IPS-18a (cell line): Measurements from ENCODE around the gene DBF4.
"Not testable (repeated sequence)": the region's sequence is repeated elsewhere in the genome, so short reads cannot be mapped to it uniquely, and the experiment has no call there.

Experiments used
- H3K27ac ChIP-seq: one replicate; pipeline ENCODE4 v1.5.1; 2013; ENCODE audit warnings: low read length
- H3K27me3 ChIP-seq: one replicate; pipeline ENCODE4 v1.6.1; 2013; ENCODE audit warnings: mild to moderate bottlenecking, low read length; ENCODE audit not compliant: control insufficient read depth, insufficient read depth
- H3K36me3 ChIP-seq: one replicate; pipeline ENCODE4 v1.6.1; 2013; ENCODE audit warnings: low read depth, low read length; ENCODE audit not compliant: control insufficient read depth
- H3K4me1 ChIP-seq: one replicate; pipeline ENCODE4 v1.6.1; 2013; ENCODE audit warnings: low read depth, low read length; ENCODE audit not compliant: control insufficient read depth
- H3K4me3 ChIP-seq: one replicate; pipeline ENCODE4 v1.5.1; 2013; ENCODE audit warnings: low read length
- H3K9ac ChIP-seq: one replicate; pipeline ENCODE4 v1.6.1; 2013; ENCODE audit warnings: mild to moderate bottlenecking, low read length, moderate library complexity
- H3K9me3 ChIP-seq: one replicate; pipeline ENCODE4 v1.6.1; 2013; ENCODE audit warnings: low read depth, low read length; ENCODE audit not compliant: control insufficient read depth

DBF4 gene, protein sequence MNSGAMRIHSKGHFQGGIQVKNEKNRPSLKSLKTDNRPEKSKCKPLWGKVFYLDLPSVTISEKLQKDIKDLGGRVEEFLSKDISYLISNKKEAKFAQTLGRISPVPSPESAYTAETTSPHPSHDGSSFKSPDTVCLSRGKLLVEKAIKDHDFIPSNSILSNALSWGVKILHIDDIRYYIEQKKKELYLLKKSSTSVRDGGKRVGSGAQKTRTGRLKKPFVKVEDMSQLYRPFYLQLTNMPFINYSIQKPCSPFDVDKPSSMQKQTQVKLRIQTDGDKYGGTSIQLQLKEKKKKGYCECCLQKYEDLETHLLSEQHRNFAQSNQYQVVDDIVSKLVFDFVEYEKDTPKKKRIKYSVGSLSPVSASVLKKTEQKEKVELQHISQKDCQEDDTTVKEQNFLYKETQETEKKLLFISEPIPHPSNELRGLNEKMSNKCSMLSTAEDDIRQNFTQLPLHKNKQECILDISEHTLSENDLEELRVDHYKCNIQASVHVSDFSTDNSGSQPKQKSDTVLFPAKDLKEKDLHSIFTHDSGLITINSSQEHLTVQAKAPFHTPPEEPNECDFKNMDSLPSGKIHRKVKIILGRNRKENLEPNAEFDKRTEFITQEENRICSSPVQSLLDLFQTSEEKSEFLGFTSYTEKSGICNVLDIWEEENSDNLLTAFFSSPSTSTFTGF

DNA sequence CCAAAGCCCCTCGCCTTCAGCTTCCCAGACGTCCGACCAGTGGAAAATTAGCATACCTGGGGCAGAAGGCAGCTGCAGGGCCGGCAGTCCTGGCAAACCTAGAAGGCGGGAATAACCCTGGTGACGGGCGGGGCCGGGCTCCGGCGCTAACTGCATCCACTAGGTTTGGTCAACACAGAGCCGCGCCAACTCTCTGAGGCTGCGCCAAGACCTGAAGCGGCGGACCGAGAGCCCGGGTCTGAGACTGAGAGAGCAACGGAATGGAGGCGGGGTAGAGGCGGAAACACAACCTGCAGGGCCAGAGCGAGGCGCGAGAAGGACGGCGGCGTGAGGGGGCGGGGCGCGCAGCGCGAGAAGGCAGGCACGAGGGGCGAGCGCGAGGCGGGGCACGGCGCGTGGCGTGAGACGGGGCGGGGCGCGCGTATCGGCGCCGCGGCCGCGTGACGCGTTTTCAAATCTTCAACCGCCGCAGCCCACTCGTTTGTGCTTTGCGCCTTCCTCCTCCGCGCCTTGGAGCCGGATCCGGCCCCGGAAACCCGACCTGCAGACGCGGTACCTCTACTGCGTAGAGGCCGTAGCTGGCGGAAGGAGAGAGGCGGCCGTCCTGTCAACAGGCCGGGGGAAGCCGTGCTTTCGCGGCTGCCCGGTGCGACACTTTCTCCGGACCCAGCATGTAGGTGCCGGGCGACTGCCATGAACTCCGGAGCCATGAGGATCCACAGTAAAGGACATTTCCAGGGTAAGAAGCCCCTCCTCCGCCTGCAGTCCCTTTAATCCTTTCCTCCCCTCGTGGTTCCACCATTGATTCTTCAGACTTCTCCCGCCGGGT, at the start of gene DBF4, which contains the start of gene SLC25A40:
TSS of gene DBF4 (plus strand) at position 454 of the 829 bp plus-strand sequence. CDS start at position 694, 240 bp downstream.
TSS of gene SLC25A40 (minus strand) at position 321 of the 829 bp plus-strand sequence. CDS start 17,633 bp downstream, outside the sequence.
- H3K27me3 ChIP-seq, result no peaks in the 10 kb centered on the region
- peaks cover 10% of the 10 kb centered on the region for H3K4me1 ChIP-seq
- H3K27ac ChIP-seq, result peak within 1 kb of the TSS; percentile 93
- H3K9me3 ChIP-seq, result no peaks in the 10 kb centered on the region
- peak within 1 kb of the TSS; percentile 98 for H3K9ac ChIP-seq
- peak within 1 kb of the TSS; percentile 100 for H3K4me3 ChIP-seq
- peaks cover 25% of the 10 kb centered on the region for H3K36me3 ChIP-seq

DNA sequence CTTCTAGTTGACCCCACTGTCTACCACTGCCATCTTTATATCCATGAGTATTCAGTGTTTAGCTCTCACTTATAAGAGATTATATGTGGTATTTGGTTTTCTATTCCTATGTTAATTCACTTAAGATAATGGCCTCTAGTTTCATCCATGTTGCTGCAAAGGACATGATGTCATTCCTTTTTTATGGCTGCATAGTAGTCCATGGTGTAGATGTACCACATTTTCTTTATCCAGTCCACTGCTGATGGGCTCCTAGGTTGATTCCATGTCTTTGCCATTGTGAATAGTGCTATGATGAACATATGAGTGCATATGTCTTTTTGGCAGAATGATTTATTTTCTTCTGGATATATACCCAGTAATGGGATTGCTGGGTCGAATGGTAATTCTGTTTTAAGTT, 47.9 kb upstream of the DBF4 start:
- not testable (repeated sequence) for H3K4me1 ChIP-seq

DNA sequence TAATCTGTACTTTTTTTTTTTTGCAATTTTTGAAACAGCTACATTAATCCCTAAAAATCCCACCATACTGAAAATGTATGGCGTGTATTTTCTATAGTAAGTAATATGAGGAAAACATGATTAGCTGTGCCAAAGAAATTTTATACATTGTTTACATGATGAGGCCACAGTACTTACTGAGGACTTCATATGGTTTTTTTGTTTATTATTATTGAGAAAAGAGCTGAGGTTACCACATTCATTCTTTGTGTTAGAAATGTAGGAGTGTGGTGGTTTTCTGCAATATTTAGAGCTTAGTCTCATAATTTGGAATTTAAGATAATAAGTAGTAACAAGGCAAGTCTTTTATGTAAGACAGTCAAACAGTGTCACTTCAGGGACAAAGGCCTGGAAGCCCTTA, 45.2 kb upstream of the DBF4 start:
- Histone ChIP-seq H3K4me1 (no peaks in the 10 kb centered on the region), H3K9me3 (peaks cover 3% of the 10 kb centered on the region), H3K27me3 (no peaks in the 10 kb centered on the region), H3K27ac (no peak overlapping the region), H3K36me3 (no peaks in the 10 kb centered on the region), H3K9ac (no peak overlapping the region), H3K4me3 (no peak overlapping the region)

More for the DNA sequence above, 47.9 kb upstream of the DBF4 start:
- not testable (repeated sequence) for H3K9ac ChIP-seq, H3K27me3 ChIP-seq, H3K4me3 ChIP-seq, H3K27ac ChIP-seq, H3K36me3 ChIP-seq
- H3K9me3 ChIP-seq, result peaks cover 15% of the 10 kb centered on the region

DNA sequence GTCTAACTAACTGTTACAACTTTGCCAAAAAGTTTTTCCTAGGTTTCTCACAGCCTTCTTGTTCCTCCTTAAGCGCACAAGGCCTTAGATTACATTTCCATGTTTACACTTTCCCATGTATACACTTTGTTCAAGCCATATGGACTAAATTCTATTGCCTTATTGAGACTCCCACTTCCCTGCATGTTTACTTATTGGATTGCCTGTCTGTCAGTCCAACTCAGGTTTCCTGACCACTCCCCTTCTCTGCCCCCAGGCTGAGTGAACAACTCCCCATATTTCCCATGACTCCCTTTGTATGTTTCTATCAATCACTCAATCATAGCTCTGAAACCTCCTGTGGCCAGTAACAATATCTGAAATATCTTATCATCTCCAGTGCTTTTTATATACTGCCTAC, 43.2 kb upstream of the DBF4 start:
- Histone ChIP-seq H3K9me3 (no peaks in the 10 kb centered on the region), H3K9ac (no peak overlapping the region), H3K27me3 (no peaks in the 10 kb centered on the region), H3K4me1 (no peaks in the 10 kb centered on the region), H3K27ac (no peak overlapping the region), H3K36me3 (no peaks in the 10 kb centered on the region), H3K4me3 (no peak overlapping the region)

DNA sequence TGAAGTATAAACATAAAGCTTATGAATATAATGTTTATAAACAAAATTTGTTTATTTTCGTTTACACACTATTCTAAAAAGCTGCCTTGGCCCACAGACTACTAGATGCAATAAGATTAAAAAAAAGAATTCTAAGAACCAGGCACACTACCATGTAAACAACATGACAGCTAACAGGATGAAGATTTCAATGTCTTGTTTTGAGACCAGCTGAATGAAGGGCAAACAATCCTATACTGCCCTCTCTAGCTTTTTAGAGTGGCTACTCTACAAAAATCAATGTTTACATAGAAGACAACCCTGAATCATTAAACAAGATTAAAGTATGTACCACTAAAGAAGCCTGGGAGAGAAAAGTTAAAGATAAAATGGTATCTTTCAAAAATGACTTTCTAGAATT, 38.7 kb upstream of the DBF4 start:
- Histone ChIP-seq H3K9me3 (no peaks in the 10 kb centered on the region), H3K36me3 (no peaks in the 10 kb centered on the region), H3K27me3 (no peaks in the 10 kb centered on the region), H3K4me1 (no peaks in the 10 kb centered on the region), H3K9ac (no peak overlapping the region), H3K27ac (no peak overlapping the region), H3K4me3 (no peak overlapping the region)

DNA sequence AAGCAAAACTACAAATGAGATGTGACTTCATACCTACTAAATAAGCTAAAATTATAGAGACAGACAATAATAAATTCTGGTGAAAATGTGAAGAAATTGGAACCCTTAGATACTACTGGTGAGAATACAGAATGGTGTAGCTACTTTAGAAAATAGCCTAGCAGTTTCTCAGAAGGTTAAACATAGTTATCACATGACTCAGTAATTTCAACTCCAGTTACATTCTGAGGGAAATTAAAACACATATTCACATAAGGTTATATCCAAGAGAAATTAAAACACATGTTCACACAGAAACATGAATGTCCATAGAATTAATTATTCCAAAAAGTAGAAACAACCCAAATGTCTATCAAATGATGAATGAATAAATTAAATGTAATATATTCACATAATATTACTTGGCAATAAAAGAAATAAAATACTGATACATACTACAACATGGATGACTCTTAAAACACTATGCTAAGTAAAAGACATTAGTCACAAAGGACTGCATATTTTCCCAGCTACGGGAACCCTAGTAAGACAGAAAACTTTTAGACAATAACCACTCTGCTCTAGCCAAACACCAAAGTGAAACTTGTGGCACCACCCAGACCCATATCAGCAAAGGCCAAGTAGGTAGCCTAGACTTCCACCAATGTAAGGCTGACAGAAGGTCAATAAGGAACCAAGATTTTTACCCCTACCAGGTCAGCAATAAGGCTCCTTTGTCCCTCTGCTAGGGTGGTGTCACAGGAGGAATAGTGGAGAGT, 25.3 kb upstream of the DBF4 start:
- no peaks in the 10 kb centered on the region for H3K27me3 ChIP-seq
- no peak overlapping the region for H3K9ac ChIP-seq
- H3K4me3 ChIP-seq, result no peak overlapping the region
- H3K27ac ChIP-seq, result no peak overlapping the region
- H3K36me3 ChIP-seq, result peaks cover 15% of the 10 kb centered on the region
- H3K4me1 ChIP-seq, result peaks cover under 1% of the 10 kb centered on the region
- H3K9me3 ChIP-seq, result no peaks in the 10 kb centered on the region

DNA sequence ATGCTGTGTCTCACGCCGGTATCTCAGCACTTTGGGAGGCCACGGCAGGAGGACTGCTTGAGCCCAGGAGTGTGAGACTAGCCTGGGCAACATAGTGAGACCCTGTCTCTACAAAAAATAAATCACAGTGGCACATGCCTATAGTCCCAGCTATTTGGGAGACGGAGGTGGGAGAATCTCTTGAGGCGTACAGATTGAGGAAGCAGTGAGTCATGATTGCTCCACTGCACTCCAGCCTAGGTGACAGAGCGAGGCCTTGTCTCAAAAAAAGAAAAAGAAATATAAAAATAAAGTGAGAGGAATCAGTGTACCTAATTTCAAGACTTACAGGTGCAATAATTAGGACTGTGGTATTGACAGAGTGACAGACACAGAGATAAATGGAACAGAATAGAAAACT, 24.0 kb upstream of the DBF4 start:
- Histone ChIP-seq H3K9ac (no peak overlapping the region), H3K27ac (no peak overlapping the region)

DNA sequence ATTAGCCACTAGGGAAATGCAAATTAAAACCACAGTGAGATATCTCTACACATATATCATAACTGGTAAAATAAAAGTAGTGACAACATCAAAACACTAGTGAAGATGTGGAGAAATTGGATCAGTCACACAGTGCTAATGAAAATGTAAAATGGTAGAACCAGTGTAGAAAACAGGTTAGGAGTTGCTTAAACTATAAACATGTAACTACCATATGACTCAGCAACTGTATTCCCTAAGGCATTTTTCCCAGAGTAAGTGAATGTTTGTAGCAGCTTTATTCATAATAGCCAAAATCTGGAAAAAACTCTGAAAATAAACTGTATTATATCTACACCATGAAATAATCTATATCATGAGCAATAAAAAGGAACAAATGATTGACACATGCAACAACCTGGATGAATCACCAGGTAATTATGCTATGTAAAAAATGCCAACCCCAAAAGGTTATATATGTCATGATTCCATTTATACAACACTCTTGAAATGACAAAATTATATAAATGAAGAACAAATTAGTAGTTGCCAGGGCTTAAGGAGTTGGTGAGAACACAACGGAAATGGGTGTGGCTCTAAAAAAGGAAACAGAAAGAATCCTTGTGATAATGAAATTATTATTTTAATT, 22.9 kb upstream of the DBF4 start:
- no peak overlapping the region for H3K4me3 ChIP-seq
- no peaks in the 10 kb centered on the region for H3K27me3 ChIP-seq
- H3K4me1 ChIP-seq, result peaks cover 3% of the 10 kb centered on the region
- H3K9ac ChIP-seq, result no peak overlapping the region
- no peak overlapping the region for H3K27ac ChIP-seq
- no peaks in the 10 kb centered on the region for H3K9me3 ChIP-seq
- H3K36me3 ChIP-seq, result peaks cover 18% of the 10 kb centered on the region

More for the DNA sequence above, 24.0 kb upstream of the DBF4 start:
- Histone ChIP-seq H3K4me1 (peaks cover 3% of the 10 kb centered on the region), H3K4me3 (no peak overlapping the region), H3K36me3 (peaks cover 13% of the 10 kb centered on the region), H3K27me3 (no peaks in the 10 kb centered on the region), H3K9me3 (no peaks in the 10 kb centered on the region)

DNA sequence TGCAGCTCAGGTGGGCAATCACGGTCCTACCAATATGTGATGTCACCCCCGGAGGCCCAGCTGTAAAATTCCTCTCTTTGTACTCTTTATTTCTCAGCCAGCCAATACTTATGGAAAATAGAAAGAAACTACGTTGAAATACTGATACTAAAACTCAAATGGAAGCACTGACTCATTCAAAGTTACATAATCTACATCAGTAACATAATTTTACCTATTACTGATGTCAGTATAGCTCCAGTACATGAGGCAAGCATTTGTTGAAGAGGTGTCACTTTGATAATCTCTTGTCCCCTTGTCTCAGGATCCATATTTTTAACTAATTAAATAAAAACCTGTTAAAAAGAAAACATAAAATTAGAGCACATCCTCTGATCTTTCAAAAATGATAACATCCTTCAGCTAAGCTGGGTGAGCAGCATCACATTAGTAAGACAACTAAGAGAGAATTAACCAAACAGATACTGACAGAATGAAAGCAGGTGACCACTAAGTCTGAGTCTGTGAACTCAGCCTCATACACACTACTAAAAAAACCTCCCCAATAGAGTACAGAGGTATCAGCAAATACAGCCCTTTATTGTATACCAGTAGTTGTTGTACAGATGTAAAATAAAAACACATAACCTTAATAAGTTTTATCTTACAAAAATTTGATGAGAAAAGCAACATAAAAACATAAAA, 17.7 kb upstream of the DBF4 start:
- Histone ChIP-seq H3K27me3 (no peaks in the 10 kb centered on the region), H3K4me3 (no peak overlapping the region), H3K36me3 (peaks cover 18% of the 10 kb centered on the region), H3K4me1 (peaks cover 3% of the 10 kb centered on the region), H3K27ac (no peak overlapping the region), H3K9me3 (no peaks in the 10 kb centered on the region), H3K9ac (no peak overlapping the region)

DNA sequence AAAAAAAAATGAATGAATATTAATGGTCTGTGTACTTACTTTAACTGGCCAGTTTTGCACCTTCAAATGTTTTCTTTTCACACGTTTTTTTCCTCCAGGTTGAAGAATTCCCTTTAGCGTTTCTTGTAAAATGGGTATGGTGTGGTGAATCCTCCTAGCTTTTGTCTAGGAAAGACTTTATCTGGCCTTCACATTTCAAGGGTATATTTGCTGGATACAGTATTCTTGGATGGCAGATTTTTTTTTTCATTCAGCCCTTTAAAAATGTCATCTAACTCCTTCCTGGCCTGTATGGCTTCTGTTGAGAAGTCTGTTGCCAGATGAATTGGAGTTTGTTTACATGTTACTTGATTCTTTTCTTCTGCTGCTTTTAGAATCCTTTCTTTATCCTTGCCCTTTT, 10.2 kb upstream of the DBF4 start:
- Histone ChIP-seq H3K27me3 (no peaks in the 10 kb centered on the region), H3K4me1 (no peaks in the 10 kb centered on the region), H3K27ac (no peak overlapping the region), H3K9me3 (no peaks in the 10 kb centered on the region), H3K36me3 (no peaks in the 10 kb centered on the region), H3K9ac (no peak overlapping the region), H3K4me3 (no peak overlapping the region)
